ELF-1 (cell line): ENCODE measurements around the gene DUSP11.
"Not testable (repeated sequence)": the region's sequence is repeated elsewhere in the genome, so short reads cannot be mapped to it uniquely, and the experiment has no call there.

Experiments used
- DNase-seq: peaks from one replicate; pipeline ENCODE4 v3.0.0-alpha.2; 2016; ENCODE audit warnings: low read depth, low spot score

DUSP11 gene

DNA sequence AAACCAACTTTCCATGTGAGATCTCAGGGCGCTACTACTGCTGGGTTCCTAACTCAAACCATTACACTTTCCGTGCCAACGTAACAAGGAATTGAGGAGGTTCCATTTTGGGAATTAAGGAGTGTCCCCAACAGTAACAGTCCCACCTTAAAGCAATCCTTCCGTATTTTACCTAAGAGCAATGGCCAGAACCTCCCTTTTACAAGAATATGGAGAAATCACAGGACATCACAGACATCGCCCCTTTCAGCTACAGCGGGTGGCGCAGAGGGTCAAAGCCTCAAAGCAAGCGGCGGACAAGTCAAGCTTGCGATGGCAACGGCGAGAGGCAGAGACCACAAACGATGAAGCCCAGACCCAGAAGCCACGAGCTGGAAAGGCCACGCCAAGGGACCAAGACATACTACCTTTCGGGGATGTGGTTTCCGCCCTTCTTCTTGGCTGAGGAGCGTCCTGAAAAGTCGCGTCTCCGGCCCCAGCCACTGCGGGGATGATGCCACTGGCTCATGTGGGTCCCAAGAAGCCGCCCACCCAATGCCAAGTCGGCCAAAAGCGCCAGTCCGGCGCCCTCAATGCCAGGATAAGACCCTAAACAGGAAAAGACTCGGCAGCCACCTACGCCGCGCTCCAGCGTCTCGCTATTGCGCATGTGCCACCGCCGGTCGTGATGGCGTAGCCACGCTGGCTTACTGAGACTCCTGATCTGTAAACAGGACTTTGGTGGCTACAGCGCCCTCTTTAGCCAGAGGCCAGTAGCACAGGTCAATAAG is at the start of gene DUSP11:
Gene DUSP11 (minus strand): TSS at position 637 of the 770 bp plus-strand sequence. CDS start 129 bp downstream, at position 508.
- DNase-seq = peak; percentile 98

DNA sequence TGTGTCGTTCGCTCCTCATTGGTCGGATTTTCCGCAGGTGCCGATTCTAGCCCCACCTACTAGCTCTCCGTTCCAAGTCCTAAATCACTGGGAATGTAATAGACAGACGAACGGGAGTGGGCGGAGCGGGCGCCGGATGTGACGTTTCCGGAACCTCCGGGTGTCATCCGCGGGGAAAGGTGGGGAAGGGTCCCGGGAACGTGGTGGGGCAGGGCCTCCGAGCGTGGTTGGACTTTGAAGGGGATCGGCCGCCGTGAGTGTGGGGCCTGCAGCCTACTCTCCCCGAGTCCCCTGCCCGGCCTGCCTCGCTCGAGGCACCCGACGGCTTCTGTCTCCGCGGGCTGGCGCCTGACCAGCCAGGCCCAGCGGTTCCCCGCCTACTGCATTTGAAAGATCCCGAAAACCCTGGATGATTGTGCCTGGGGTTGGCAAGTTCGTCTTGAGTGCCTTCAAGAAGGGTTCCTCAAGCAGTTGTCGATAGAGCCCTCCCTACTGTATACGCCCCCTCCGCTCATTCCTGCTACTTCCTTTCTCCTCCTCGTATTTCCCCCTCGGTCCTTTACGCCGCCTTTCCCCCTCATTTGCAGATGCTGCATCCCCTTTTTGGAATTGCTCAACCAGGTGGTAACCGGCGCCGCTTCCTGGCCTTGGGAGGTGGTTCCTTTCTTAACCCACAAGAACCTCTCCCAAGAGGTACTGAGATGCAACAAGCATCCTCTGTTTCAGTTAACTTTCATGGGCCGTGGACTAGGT is 49.1 kb upstream of the DUSP11 start, which contains the start of gene STAMBP:
Gene STAMBP (plus strand): TSS at position 144 of the 753 bp plus-strand sequence. CDS start 1,896 bp downstream, outside the sequence.
- DNase-seq = peak; percentile 97

DNA sequence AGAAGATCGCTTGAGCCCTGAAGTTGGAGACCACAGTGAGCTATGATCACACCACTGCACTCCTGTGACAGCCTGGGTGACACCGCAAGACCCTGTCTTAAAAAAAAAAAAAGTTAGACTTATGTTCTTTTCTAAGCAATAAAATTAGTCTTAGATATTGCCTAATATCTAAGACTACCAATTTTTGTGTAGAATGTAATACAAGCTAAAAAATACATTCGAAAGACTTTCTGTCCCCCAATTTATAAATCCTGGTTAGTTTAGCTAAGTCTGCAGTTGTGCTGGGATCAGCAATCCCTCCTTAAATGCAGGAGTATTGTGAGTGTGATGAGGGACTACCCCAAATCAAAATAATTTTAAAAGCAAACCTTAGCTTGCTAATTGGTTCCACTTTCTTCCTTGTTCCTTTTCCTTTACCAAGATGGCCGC is 48.5 kb upstream of the DUSP11 start:
- no peak for DNase-seq

DNA sequence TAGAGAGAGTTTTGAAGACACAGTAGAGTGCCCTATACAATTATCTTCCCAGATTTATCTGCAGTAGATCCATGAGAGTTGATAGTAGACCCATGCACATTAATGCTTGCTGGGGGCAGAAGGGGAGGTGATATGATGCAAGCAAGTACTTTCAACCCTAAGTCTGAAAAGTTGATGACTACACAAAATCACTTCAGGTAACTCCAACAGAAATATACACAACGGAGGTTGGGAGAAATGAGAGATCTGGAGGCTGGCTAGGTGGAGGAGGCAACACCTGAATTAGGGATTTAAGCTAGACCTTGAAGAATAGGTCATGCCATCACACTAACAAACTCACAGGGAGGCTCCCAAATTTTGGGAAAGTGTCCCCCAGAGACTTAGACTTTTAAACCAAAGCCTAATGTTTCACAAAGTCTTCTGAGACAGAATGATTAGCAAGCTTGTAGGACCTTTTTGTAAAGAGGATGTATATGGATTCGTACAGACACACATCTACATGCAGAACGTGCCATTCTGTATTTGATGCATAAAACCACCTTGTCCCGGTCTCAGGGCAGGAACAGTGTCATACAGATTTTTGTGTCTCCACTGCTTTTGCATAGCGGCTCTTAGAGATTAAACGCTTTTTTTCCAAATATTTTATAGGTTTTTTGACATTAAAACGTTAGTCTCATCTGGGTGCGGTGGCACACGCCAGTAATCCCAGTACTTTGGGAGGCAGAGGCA is 47.9 kb upstream of the DUSP11 start:
- DNase-seq = no peak

DNA sequence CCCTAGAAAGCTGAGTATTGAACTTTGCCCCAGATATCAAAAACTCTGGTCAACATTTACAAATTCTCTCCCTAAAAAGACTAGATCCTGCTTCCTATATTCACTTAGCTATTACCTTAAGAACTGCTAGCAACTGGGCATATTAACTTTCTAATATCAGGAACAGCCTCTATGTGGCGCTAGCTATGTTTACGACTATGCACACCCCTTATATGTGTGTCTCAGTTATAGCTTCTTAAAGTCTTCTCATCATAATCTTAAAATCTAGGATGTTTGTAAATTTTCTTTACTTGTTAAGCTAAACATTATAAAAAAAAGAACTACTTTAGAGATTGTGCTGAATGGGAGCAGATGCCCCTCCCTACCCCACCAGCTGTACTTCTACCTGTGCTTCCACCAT is 47.1 kb upstream of the DUSP11 start:
- DNase-seq = no peak

DNA sequence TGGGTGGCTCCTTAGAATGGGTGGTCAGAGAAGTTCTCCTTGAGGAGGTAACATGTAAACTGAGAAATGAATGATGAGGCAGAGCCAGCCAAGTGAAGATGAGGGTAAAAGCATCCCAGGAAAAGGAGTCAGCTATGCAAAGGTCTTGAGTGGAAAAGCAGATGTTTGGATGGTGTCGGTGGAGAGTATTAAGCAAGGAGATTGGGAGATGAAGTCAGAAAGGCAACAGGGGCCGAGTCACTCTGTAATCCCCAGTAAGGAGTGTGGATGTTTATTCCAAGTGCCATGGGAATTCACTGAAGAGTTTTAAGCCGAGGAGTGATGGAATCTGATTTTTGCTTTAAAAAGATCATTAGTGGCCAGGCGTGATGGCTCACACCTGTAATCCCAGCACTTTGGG is 45.5 kb upstream of the DUSP11 start:
- DNase-seq = no peak

DNA sequence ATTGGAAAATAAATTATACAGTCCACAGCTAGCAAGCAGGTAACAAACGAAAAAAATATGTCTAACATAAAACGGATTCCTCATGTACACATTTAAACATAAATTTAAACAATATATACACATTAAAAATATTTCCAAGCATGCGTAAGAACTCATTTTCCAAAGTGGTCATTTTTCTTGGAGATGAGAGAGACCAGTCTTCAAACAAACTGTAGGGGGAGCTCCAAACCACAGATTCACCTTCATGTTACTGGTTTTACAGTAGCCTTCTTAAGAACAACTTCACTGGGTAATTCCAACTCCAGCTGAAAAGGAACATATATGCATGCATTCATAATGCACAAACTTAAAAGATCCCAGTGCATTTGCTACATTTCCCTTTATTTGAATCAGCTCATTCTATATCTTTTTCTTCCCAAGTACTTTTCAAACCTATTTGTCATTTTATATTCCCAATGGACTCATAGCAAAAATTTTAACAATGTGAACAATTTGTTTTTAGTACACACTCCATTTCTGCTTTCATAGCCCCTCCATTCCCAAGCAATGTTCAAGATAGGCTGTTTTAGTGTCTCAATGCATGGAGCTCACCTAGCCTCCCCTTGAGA is 44.1 kb upstream of the DUSP11 start:
- DNase-seq = peak; percentile 5

DNA sequence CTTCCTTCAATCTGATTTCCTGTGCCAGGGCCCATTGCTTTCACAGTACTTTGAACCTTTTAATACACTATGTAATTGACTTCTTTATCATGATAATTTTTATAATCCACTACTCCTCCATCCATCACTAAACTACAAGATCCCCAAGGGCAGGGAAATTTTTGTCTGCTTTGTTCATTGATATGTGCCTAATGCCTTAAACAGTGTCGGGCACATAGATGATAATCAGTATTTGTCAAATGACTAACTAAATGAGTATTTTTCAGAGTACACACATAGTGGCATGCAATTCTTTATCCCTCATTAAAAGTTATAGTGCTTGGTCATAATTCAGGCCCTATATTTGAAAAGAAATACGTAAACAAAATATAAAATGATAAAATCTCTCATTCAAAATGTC is 43.5 kb upstream of the DUSP11 start:
- no peak for DNase-seq

DNA sequence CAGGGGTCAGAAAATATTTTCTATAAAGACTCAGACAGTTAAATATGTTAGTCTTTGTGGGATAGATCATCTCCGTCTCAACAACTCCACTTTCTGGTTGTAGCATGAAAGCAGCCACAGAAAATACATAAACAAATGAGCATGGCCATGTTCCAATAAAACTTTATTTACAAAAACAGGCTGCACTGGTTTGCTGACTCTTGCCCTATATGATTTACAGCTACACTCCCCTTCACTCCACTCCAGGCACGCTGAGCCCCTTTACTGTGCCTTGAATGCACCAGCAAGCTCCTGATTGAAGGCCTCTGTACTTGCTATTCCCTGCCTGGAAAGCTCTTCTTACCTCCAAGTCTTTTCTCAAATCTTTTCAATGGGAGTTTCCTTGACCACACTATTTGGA is 43.1 kb upstream of the DUSP11 start:
- DNase-seq = no peak

DNA sequence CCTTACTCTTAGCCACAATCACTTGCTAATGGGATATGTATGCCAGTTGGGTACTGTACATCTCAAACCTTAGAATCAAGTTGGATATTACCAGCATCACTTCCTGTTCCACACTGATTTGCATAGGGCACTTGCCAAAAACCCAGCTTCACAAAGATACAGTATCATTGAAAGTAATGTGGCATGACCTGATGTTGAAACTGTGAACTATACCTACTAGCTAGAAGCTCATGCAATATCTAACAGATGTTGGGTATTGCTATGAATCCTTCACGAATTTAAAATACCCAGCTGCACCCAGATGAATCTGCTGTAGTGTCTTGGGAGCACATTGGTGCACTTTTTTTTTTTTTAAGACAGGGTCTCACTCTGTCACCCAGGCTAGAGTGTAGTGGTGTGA is 42.4 kb upstream of the DUSP11 start:
- no peak for DNase-seq

DNA sequence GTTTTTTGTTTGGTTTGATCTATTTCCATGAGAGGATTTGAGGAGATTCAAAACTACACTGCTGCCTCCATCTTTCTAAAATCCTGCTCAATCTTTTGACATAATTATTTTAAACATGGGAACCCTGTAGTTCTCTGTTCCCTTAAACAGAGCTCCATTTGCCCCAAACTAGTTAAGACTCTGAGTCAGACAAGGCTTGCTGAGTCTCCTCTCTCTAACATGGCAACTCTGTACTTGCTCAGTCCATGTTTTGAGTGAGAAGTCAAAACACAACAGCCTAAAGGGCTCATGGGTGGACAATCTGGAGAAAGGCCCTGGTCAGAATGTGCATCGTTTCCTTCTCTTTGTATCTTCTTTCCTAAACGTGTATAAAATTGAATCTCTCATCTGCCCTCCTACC is 41.8 kb upstream of the DUSP11 start:
- no peak for DNase-seq

DNA sequence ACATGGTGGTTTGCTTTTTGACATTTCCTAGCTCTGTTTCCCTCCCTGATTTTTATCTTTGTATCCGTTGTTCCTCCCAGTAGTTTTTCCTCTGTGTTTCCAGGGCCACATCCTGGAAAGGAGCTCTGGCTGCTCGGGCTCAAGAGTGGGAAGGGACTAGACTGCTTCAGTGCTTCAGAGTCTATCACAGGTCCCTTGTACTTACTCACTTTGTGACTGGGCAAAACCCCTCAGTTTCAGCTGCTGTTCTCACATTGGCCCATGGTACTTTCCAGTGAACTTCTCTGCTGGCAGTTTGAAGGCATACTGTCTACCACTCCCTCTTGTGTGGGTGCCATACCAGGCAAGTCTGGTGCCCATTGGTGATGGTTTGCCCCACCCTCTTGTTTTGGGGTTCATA is 41.3 kb upstream of the DUSP11 start:
- DNase-seq = no peak

DNA sequence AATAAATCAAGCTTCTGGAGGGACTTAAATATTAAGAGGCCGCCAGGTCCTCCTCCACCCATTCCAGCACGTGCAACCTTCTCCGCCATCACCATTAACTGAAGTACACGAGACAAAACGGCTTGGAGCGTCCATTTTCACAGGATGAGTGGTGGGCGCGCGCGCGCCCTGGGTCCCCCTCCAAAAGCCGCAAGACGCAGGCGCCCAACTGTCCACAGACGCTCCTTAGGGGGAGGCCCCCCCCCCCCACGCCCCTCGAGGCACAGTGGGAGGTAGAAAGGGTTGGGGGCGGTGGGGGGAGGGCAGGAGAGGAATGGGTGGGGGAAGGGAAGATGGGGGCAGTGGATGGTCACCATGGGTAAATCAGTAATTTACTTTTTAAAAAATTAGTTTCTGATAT is 38.4 kb upstream of the DUSP11 start:
- no peak for DNase-seq

DNA sequence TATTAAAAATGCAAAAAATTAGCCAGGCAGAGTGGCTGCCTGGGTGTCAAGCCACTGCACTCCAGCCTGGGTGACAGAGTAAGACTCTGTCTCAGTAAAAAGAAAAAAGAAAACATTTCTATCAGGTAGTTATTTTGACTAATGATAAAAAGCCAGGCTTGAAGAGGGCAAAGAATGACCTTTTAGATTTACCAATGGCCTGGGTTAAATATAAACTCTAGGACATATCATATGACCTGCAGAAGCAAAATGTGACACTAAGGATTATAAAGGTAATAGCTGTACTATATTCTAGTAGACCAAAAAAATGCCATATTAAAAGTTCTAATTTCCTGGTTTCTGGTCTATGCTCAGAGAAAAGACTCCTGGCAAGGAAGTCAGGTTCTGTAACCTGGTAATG is 32.7 kb upstream of the DUSP11 start:
- DNase-seq = no peak

DNA sequence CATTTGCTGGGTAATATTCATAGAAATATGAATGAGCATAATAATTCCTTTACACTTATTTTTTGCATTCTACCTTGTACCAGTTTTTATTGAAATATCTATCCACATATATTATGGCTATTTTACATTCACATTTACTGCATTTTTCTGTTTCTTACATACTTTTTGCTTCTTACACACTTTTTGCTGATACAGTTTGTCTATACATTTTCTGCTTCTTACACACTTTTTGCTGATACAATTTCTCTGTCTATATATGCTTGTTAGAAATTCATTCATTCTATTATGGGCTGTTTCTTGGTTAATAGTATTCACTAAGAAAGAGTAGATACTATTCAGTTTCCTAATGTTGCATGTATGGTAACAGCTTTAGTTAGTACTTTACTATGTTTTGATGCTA is 32.0 kb upstream of the DUSP11 start:
- no peak for DNase-seq

DNA sequence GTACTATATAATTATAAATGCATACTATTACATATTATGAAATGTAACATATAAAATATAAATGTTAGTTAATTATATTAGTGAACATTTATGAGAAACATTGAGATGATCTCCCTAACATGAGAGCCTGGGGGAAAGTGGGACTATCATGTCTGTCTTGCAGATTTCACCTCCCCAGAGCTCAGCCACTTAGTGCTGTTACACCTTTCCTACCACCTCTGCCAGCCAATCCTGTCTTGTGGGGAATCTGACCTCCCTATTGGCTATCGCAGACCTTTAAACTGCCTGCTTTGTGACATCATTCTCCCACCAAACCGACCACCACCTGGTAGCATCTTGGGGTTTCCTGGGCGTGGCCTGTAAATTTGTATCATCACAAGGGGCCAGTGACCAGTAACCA is 4.0 kb upstream of the DUSP11 start, which contains the start of gene C2orf78:
Gene C2orf78 (plus strand): TSS at position 301 of the 400 bp plus-strand sequence. CDS start 127 bp downstream, outside the sequence.
- not testable (repeated sequence) for DNase-seq

DNA sequence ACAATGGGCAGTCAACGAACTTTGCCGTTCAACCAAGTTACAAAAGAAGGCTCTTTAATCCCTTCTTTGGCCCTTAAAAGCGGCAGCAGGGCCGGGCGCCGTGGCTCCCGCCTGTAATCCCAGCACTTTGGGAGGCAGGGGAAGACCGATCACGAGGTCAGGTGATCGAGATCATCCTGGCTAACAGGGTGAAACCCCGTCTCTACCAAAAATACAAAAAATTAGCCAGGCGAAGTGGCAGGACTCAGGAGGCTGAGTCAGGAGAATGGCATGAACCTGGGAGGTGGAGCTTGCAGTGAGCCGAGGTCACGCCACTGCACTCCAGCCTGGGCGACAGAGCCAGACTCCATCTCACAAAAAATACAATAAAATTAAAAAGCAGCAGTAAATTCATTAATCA is 3.5 kb upstream of the DUSP11 start:
- DNase-seq = peak; percentile 53

DNA sequence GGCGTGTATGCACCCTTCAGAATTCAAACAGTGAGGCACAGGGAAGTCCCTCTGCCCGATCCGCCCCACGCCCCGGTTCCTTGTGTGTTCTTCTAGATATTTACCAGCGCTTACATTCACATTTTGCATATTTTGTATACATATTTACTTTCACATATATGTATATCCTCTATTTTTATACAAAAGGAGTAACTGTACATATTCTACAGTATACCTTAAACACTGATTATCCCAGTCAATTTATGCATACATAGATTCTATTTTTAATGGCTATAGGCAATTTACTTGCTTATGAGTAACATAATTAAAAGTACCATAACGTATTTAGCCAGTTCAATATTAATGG is 307 bp upstream of the DUSP11 start:
- DNase-seq = no peak

DNA sequence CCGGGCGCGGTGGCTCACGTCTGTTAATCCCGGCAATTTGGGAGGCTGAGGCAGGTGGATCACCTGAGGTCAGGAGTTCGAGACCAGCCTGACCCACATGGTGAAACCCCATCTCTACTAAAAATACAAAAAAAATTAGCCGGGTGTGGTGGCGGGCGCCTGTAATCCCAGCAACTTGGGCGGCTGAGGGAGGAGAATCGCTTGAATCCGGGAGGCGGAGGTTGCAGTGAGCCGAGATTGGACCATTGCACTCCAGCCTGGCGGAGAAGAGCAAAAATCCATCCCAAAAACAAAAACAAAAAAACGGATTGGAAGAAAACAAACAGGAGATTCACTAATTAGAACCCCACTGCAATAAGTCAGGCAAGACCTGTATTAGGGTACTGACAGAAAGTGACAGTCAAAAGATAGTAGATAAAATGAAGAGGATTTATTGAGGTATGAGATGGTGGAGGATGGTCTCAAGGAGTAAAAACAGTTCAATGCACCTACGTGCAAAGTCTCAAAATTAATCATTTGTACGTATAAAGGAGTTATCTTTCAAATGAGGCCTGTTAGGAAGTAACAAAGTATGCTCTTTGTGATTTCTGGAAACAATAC is 936 bp downstream of the DUSP11 start:
- not testable (repeated sequence) for DNase-seq

DNA sequence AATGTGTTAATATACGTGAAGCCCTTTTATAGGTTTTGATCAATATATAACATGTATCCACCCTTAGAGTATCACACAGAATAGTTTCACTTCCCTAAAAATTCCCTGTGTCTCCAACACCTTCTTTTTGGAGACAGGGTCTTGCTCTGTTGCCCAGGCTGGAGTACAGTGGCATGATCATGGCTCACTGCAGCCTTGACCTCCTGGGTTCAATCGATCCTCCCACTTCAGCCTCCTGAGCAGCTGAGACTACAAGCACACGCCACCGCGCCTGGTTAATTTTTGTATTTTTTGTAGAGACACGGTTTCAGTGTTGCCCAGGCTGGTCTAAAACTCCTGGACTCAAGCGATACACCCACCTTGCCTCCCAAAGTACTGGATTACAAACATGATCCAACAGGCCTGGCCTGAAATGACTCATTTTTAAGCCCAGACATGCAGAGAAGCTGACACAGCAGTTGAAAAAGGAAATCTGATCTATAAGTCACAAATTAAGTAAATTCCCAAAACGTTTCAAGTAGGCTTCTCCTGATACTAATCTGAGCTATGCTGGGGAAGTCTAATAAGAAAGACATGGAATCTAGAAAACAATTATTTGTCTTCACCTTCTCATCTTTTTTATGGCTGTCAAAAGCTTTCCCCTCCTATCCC is 2.9 kb downstream of the DUSP11 start:
- DNase-seq = no peak

DNA sequence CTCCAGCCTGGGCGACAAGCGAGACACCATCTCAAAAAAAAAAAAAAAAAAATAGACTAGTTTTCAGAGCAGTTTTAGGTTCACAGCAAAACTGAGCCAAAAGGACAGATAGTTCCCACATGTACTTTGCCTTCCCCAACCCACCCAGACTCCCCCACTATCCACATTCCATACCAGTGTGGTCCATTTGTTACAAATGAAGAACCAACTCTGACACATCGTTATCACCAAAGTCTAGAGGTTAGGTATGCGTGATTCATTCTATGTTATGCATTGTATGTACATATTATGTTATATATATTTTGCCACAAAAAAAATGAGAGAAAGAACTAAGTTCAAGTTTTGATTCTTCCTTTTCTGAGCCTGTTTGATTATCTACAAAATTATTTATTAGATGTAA is 3.5 kb downstream of the DUSP11 start:
- DNase-seq = no peak
